IPS-15b (cell line): ENCODE data around the gene ZNF511.
A peak's percentile ranks its signal among the peaks of the same experiment; 100 is the strongest.
"Not testable (repeated sequence)": the region's sequence is repeated elsewhere in the genome, so short reads cannot be mapped to it uniquely, and the experiment has no call there.

Experiments used
- H3K27me3 ChIP-seq: one replicate; pipeline ENCODE4 v1.6.1; 2013; ENCODE audit warnings: low read length; ENCODE audit not compliant: control insufficient read depth, insufficient read depth
- H3K36me3 ChIP-seq: one replicate; pipeline ENCODE4 v1.6.1; 2013; ENCODE audit warnings: low read length; ENCODE audit not compliant: control insufficient read depth, insufficient read depth
- H3K4me1 ChIP-seq: one replicate; pipeline ENCODE4 v1.6.1; 2013; ENCODE audit warnings: mild to moderate bottlenecking, low read length; ENCODE audit not compliant: control insufficient read depth, insufficient read depth
- H3K4me3 ChIP-seq: one replicate; pipeline ENCODE4 v1.5.1; 2013; ENCODE audit warnings: low read depth, low read length
- H3K9ac ChIP-seq: one replicate; pipeline ENCODE4 v1.6.1; 2013; ENCODE audit warnings: low read depth, mild to moderate bottlenecking, low read length
- H3K9me3 ChIP-seq: one replicate; pipeline ENCODE4 v1.6.1; 2013; ENCODE audit warnings: mild to moderate bottlenecking, low read length; ENCODE audit not compliant: control insufficient read depth, insufficient read depth

Gene ZNF511, protein sequence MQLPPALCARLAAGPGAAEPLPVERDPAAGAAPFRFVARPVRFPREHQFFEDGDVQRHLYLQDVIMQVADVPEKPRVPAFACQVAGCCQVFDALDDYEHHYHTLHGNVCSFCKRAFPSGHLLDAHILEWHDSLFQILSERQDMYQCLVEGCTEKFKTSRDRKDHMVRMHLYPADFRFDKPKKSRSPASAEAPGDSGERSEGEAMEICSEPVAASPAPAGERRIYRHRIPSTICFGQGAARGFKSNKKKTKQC

DNA sequence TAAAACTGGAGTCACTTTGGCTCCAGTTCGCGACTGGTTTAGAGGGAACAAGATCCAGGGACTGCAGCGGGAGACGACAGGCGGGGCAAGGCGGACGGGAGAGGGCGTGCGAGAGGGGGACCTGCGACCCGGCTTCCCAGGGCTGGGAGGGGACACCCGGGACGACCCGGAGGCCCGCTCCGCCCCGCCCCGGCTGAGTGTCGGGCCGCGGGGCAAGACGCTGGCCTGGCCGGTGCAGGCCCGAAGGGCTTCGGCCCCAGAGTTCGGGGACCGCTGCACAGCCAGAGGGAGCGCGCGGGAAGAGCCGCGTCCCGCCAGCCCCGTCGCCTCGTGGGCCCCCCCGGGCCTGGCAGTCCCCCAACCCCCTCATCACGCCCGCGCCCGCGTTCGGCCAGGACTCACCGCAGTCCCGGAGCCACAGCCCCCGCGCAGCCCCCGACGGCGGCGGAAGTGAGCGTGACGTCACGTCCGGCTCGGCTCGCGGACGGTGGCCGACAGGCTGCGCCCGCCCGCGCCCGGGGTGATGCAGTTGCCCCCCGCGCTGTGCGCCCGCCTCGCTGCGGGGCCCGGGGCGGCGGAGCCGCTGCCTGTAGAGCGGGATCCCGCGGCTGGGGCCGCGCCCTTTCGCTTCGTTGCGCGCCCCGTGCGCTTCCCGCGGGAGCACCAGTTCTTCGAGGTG lies at the start of gene ZNF511, which contains the start of gene TUBGCP2:
Gene ZNF511 (plus strand): TSS at position 494 of the 679 bp plus-strand sequence. CDS start 30 bp downstream, at position 524.
Gene TUBGCP2 (minus strand): TSS at position 452 of the 679 bp plus-strand sequence. CDS start 5,931 bp downstream, outside the sequence.
- H3K9me3 ChIP-seq, result no peaks in the 10 kb centered on the region
- peaks cover 11% of the 10 kb centered on the region for H3K36me3 ChIP-seq
- H3K4me3 ChIP-seq, result peak within 1 kb of the TSS; percentile 61
- H3K4me1 ChIP-seq, result peaks cover 7% of the 10 kb centered on the region
- H3K27me3 ChIP-seq, result no peaks in the 10 kb centered on the region
- peak within 1 kb of the TSS; percentile 81 for H3K9ac ChIP-seq

DNA sequence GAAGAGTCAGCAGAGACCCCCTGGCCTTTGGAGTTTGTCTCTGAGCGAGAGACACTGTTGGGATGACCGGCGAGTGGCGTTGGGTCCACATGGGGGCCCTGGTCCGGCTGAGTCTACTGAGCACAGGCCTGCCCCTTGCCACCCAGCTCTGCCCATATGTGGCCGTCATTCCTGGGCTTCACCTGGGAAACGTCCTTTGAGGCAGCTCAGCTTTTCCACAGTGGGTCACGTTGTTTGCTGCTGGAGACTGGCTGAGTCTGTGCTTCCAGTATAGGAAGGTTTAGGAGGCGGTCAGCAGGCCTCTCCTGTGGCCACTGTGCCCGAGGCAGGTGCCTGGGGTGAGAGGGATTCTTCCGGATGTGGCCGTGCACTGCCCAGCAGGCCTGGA lies 49.1 kb upstream of the ZNF511 start:
- Histone ChIP-seq H3K4me3 (no peak overlapping the region), H3K4me1 (peaks cover 6% of the 10 kb centered on the region), H3K9me3 (no peaks in the 10 kb centered on the region), H3K27me3 (peaks cover 12% of the 10 kb centered on the region), H3K9ac (no peak overlapping the region), H3K36me3 (no peaks in the 10 kb centered on the region)

DNA sequence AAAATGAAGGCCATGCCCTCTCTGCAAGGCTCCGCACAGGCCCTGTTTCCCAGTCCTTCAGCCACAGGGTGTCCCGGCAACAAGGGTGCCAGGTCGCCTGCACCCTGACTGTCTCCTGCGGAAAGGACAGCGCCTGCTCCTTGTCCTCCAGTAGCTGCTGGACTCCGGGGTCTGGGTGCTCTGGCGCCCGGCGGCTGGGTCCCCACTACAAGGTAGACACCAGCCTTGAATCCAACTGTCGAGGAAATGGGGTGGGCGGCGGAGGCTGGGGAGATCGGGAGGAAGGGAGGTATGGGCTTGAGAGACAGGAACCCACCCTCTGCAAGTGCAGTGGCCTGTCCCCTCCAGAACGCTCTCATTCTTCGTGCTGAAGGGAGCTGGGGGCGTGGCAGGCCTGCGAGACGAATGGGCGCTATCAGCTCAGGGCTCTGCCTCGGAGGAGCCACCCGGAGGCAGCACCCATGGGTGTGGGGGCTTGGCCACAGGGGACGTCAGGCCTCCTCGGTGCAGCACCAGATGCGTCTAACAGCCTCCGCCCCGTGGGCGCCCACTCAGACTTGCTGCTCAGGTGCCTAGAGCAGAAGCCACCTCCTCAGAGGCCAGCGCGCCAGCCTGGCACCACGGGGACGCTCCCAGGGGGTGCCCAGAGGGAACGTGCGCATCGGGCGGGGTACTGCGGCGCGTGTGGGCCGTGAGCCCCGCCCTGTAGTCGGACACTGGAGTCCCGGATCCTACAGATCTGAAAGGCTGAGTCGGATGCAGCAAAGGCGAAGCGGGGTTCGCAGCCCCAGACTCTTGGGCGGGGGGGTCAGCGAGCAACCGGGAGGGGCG lies 47.6 kb upstream of the ZNF511 start:
- Histone ChIP-seq H3K27me3 (peaks cover 12% of the 10 kb centered on the region), H3K4me1 (peaks cover 6% of the 10 kb centered on the region), H3K9me3 (no peaks in the 10 kb centered on the region), H3K4me3 (peak overlapping the region; percentile 56), H3K36me3 (no peaks in the 10 kb centered on the region), H3K9ac (no peak overlapping the region)

DNA sequence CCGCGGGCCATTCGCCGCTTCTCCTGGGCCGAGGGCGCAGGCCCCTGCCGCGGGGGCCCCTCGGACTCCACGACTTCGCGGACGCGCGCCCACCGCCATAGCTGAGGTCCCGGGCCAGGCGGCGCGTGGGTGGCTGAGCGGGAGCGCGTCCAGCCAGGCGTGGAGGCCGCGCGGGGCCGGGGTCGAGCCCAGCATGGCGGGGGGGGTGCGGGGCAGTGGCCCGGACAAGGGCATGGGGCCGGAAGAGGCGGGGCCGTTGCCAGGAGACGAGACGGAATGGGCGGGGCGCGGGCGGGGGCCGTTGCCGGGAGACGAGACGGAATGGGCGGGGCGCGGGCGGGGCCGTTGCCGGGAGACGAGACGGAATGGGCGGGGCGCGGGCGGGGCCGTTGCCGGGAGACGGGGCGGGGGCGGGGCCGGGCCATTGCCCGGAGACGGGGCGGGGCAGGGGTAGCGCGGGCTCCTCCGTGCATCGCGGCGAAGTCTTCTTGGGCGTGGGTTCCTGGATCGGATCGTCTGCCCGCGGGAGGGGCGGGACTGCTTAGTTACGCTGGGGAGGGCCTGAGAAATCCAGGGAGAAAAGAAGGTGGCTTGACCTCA lies 46.9 kb upstream of the ZNF511 start:
- H3K4me3 ChIP-seq, result peak overlapping the region; percentile 56
- H3K9ac ChIP-seq, result no peak overlapping the region
- H3K27me3 ChIP-seq, result peaks cover 12% of the 10 kb centered on the region
- H3K36me3 ChIP-seq, result no peaks in the 10 kb centered on the region
- no peaks in the 10 kb centered on the region for H3K9me3 ChIP-seq
- peaks cover 6% of the 10 kb centered on the region for H3K4me1 ChIP-seq

DNA sequence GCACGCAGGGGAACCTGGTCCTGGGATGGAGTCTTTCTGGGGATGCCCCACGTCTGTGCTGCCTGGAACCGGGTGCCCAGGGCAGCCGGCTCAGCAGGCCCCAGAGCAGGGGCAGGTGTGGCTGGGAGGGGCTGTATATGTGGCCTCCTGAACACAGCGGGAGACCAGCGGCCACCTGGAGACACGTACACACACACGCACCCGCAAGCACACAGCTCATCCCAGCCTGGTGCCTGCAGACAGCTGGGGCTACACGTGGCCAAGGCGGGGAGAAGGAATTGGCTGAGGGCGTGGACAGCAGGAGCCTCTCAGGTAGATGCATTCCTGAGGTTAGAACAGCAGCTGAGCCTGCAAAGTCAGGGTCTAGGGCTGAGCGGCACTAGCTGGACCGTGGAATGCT lies 46.0 kb upstream of the ZNF511 start:
- Histone ChIP-seq H3K9ac (no peak overlapping the region), H3K4me3 (no peak overlapping the region), H3K36me3 (no peaks in the 10 kb centered on the region), H3K4me1 (peaks cover 3% of the 10 kb centered on the region), H3K27me3 (peaks cover 12% of the 10 kb centered on the region), H3K9me3 (no peaks in the 10 kb centered on the region)

DNA sequence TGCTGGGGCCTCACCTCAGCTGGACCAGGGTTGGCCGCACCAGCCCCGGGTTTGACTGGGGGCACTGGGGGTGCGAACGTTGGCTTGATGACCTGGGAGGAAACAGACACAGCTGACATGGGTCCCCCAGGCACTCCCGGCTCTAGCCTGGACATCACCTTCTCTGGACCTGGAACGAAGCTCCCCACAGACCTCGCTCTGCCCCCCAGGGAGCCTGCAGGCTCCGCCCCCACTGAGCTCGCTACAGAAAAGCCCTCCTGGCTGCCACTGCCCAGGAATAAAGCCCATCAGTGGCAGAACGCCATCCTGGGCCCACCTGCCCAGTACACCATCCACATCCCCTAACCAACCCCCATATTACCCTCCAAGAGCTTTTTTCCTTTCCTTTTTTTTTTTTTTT lies 45.0 kb upstream of the ZNF511 start:
- Histone ChIP-seq H3K27me3 (peaks cover 12% of the 10 kb centered on the region), H3K9ac (no peak overlapping the region), H3K4me1 (peaks cover 3% of the 10 kb centered on the region), H3K36me3 (no peaks in the 10 kb centered on the region), H3K4me3 (no peak overlapping the region), H3K9me3 (no peaks in the 10 kb centered on the region)

DNA sequence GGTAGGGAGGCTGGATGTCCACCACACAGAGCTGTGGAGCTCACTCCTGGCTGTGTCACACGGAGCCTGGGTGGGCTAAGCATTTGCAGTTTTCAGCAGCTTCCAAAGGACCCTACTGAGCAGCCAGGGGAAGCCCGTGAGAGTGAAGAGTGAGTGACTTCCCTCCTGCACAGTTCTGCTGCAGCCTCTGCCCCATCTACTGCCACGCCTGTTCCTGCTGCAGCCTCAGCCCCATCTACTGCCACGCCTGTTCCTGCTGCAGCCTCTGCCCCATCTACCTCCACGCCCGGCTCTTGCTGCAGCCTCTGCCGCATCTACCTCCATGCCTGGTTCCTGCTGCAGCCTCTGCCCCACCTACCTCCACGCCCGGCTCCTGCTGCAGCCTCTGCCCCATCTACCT lies 44.3 kb upstream of the ZNF511 start:
- H3K4me3 ChIP-seq, result no peak overlapping the region
- H3K4me1 ChIP-seq, result peaks cover 3% of the 10 kb centered on the region
- no peak overlapping the region for H3K9ac ChIP-seq
- H3K36me3 ChIP-seq, result no peaks in the 10 kb centered on the region
- no peaks in the 10 kb centered on the region for H3K9me3 ChIP-seq
- H3K27me3 ChIP-seq, result peaks cover 12% of the 10 kb centered on the region

DNA sequence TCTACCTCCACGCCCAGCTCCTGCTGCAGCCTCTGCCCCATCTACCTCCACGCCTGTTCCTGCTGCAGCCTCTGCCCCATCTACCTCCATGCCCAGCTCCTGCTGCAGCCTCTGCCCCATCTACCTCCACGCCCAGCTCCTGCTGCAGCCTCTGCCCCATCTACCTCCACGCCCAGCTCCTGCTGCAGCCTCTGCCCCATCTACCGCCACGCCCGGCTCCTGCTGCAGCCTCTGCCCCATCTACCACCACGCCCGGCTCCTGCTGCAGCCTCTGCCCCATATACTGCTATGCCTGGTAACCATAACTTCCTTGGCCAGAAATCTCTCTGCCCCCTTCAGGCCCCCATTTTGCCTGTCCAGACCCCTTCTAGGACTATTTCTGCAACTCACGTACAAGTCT lies 43.7 kb upstream of the ZNF511 start:
- not testable (repeated sequence) for H3K9ac ChIP-seq, H3K4me3 ChIP-seq

DNA sequence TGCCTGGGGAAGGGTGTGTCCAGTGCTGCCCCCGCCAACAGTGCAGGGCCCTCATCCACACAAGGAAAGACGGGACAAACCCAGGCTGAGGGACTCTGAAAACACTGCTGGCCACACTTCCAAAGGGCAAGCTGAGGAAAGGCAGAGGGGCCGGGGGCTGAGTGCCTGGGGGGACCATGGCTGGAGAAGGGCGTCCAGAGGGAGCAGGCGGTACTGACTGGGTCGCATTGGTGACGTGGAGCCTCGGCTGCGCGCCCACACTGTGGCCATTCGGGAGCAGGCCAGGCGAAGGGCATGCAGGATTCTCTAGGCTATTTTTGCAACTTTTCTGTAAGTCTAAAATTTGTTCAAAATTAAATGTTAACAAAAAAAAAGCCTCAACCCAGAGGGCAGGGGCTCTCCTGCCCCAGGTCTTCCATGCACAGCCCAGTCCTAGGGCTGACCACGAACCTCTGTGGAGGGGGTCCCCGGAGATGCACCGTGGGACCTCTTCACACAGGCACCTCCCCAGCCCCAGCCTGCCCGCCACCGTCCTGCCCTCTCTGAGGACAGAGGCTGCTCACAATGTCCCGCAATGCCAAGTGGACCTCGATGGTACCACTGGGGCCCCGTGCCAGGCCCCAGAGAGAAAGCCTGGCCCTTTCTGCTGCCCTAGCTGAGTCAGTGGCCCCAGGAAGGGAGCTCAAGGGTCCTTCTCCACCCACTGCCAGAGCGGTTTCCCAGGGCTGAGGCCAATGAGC lies 42.5 kb upstream of the ZNF511 start:
- no peaks in the 10 kb centered on the region for H3K9me3 ChIP-seq
- H3K9ac ChIP-seq, result no peak overlapping the region
- H3K36me3 ChIP-seq, result peaks cover 3% of the 10 kb centered on the region
- H3K4me1 ChIP-seq, result peaks cover 3% of the 10 kb centered on the region
- H3K27me3 ChIP-seq, result peaks cover 10% of the 10 kb centered on the region
- no peak overlapping the region for H3K4me3 ChIP-seq

More for the DNA sequence above, 43.7 kb upstream of the ZNF511 start:
- H3K9me3 ChIP-seq, H3K36me3 ChIP-seq, H3K4me1 ChIP-seq: not testable (repeated sequence)
- H3K27me3 ChIP-seq, result peaks cover 12% of the 10 kb centered on the region

DNA sequence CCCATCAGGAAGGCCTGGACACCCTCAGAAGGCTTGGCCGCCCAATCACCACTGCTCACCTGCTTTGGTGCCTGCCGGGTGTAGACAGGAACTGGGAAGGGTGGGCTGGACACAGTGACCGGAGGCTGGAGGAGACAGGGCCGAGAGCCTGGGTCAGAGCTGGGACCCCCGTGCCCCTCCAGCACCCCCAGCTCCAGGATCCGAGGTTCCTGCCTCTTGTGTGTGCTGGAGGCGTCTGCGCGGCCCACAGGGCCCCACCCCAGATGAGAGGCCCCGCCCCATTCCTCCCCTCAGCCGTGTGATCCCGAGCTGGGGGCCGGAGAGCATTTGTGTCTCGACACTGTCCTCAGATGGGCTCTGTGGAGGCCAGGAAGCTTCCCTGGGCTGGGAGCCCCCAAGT lies 41.4 kb upstream of the ZNF511 start:
- Histone ChIP-seq H3K9me3 (no peaks in the 10 kb centered on the region), H3K27me3 (peaks cover 8% of the 10 kb centered on the region), H3K4me1 (peaks cover 2% of the 10 kb centered on the region), H3K9ac (no peak overlapping the region), H3K36me3 (peaks cover 3% of the 10 kb centered on the region), H3K4me3 (no peak overlapping the region)

DNA sequence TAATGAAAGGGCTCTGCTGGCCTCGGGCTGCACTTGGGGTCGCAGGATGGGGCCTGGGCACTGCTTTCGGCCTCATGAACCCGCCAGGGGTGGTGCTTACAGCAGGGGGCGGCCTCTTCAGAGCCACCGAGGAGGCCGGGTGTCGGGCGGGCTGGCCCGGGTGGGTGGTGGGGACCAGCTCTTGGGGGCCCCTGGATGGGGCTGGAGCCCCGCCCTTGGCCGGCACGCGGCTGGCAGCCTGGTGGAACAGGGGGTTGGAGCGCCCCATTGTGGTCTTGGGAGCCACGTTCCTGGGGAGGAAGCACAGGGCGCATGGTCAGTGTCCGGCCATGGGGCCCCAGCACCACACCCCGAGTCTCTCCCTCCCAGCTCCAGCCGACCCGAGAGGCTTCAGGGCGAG lies 40.9 kb upstream of the ZNF511 start:
- peaks cover 3% of the 10 kb centered on the region for H3K27me3 ChIP-seq
- H3K9me3 ChIP-seq, result no peaks in the 10 kb centered on the region
- no peaks in the 10 kb centered on the region for H3K4me1 ChIP-seq
- no peak overlapping the region for H3K4me3 ChIP-seq
- no peak overlapping the region for H3K9ac ChIP-seq
- peaks cover 3% of the 10 kb centered on the region for H3K36me3 ChIP-seq
